H7 (cell line): ENCODE results near the gene GUSB. TPM values are rescaled to one million over a fixed set of nuclear protein-coding genes. Genes with fewer than 3 reads are reported as not detected.
A peak's percentile ranks its signal among the peaks of the same experiment; 100 is the strongest.
"Not testable (repeated sequence)": the region's sequence is repeated elsewhere in the genome, so short reads cannot be mapped to it uniquely, and the experiment has no call there.

Source experiments
- DNase-seq: peaks from one replicate; pipeline ENCODE4 v3.0.0; 2012
- H3K27me3 ChIP-seq: 2 replicates; pipeline ENCODE4 v1.6.0; 2011; ENCODE audit warnings: mild to moderate bottlenecking, low read length; ENCODE audit not compliant: control insufficient read depth, insufficient read depth
- H3K36me3 ChIP-seq: replicated peaks from 2 replicates; pipeline ENCODE4 v1.5.1; 2011; ENCODE audit warnings: low read length; ENCODE audit not compliant: control insufficient read depth, insufficient read depth
- H3K4me3 ChIP-seq: 2 replicates; pipeline ENCODE4 v1.5.1; 2011; ENCODE audit warnings: low read depth, mild to moderate bottlenecking, control low read depth, low read length, moderate library complexity; ENCODE audit not compliant: insufficient read depth
- total RNA-seq: library from RNA; depleted of rRNA; stranded (reverse); fragments of >200 nt; shearing (Covaris generic); gene quantifications from 2 replicates; pipeline ENCODE4 v1.2.3, GENCODE V29; 2014; rRNA removed

GUSB gene
- total RNA-seq: 33.1 and 37.5 TPM in 2 replicates

GRCh38 chr7:65981965-65982792, at the start of gene GUSB:
TSS of gene GUSB (minus strand) at chr7:65982213. CDS start at chr7:65982183, 30 bp downstream.
- Histone ChIP-seq H3K36me3 (peaks cover 7% of the 10 kb centered on the region), H3K27me3 (no peaks in the 10 kb centered on the region), H3K4me3 (peak within 1 kb of the TSS; percentile 89)
- peak; percentile 99 for DNase-seq

DNA sequence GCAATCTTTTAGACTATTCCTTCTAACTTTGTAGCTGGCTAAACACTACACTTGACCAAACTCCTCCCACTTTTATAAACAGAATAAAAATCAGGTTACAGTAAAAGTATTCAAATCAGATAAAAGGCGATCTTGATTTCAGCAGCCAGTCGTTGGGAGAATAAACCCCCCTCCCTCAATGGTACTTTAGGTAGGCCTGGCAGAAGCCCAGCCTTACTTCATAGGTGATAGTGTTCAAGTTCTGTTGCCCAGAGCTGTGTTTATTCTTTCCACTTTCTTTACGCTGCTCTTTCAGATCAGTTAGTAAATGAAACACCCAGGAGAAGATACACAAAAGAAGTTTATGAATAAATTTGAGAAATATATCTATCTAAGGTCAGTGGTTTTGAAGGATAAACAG, 46.3 kb upstream of the GUSB start:
- H3K27me3 ChIP-seq, DNase-seq, H3K4me3 ChIP-seq, H3K36me3 ChIP-seq: not testable (repeated sequence)

GRCh38 chr7:66016131-66016461, 34.1 kb upstream of the GUSB start:
- no peaks in the 10 kb centered on the region for H3K27me3 ChIP-seq
- H3K36me3 ChIP-seq: no peaks in the 10 kb centered on the region
- H3K4me3 ChIP-seq: no peak overlapping the region
- DNase-seq: no peak

- Histone ChIP-seq H3K36me3 (no peaks in the 10 kb centered on the region), H3K4me3 (no peak overlapping the region), H3K27me3 (no peaks in the 10 kb centered on the region)
- DNase-seq: no peak
These were observed 33.6 kb upstream of the GUSB start for GRCh38 chr7:66015440-66016130.

- peak; percentile 33 for DNase-seq
- H3K27me3 ChIP-seq: no peaks in the 10 kb centered on the region
- H3K36me3 ChIP-seq: no peaks in the 10 kb centered on the region
- H3K4me3 ChIP-seq: no peak overlapping the region
These were observed 31.9 kb upstream of the GUSB start for GRCh38 chr7:66013938-66014337.

- Histone ChIP-seq H3K4me3 (no peak overlapping the region), H3K27me3 (no peaks in the 10 kb centered on the region), H3K36me3 (no peaks in the 10 kb centered on the region)
- no peak for DNase-seq
These were observed 25.2 kb upstream of the GUSB start for GRCh38 chr7:66007232-66007631.

GRCh38 chr7:66005115-66005671, 23.2 kb upstream of the GUSB start:
- not testable (repeated sequence) for H3K27me3 ChIP-seq, H3K4me3 ChIP-seq, H3K36me3 ChIP-seq, DNase-seq

- H3K27me3 ChIP-seq, DNase-seq, H3K36me3 ChIP-seq: not testable (repeated sequence)
These were observed 18.9 kb upstream of the GUSB start for GRCh38 chr7:66000823-66001417.

DNA sequence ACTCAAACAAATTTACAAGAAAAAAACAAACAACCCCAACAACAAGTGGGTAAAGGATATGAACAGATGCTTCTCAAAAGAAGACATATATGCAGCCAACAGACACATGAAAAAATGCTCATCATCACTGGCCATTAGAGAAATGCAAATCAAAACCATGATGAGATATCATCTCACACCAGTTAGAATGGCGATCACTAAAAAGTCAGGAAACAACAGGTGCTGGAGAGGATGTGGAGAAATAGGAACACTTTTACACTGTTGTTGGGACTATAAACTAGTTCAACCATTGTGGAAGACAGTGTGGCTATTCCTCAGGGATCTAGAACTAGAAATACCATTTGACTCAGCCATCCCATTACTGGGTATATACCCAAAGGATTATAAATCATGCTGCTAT, 13.0 kb upstream of the GUSB start:
- H3K27me3 ChIP-seq, H3K36me3 ChIP-seq, DNase-seq, H3K4me3 ChIP-seq: not testable (repeated sequence)

More at GRCh38 chr7:66000823-66001417, 18.9 kb upstream of the GUSB start:
- H3K4me3 ChIP-seq: not testable (repeated sequence)

- Histone ChIP-seq H3K27me3 (no peaks in the 10 kb centered on the region), H3K36me3 (no peaks in the 10 kb centered on the region), H3K4me3 (no peak overlapping the region)
- no peak for DNase-seq
These were observed 10.5 kb upstream of the GUSB start for GRCh38 chr7:65992526-65992925.

DNA sequence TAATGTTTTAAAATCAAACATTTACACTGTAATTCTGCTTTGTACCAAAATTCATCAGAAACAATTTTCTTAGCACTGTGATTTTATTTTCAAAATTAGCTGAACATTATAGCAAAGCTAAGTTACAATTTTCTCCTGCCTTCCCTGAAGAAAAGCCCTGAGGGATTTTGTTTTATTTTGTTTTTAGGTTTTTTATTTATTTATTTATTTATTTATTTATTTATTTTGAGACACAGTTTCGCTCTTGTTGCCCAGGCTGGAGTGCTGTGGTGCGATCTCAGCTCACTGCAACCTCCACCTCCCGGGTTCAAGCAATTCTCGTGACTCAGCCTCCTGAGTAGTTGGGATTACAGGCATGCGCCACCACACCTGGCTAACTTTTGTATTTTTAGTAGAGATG, 9.8 kb upstream of the GUSB start:
- H3K36me3 ChIP-seq, H3K4me3 ChIP-seq, H3K27me3 ChIP-seq, DNase-seq: not testable (repeated sequence)

DNA sequence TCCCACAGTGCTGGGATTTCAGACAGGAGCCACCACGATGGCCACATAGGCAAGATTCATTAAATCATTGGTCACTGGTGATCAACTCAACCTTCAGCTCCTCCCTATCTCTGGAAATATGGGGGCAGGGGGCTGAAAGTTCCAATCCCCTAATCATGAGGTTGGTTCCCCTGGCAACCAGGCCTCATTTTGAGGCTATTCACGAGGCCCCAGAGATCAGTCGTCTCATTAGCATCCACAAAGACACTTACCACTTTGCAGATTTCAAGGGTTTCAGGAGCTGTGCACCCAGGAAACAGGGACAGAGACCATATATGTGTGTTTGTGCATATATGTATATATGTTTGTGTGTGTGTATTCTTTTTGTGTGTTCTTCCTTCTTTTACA, 7.7 kb upstream of the GUSB start:
- no peaks in the 10 kb centered on the region for H3K27me3 ChIP-seq
- DNase-seq: no peak
- H3K4me3 ChIP-seq: no peak overlapping the region
- H3K36me3 ChIP-seq: no peaks in the 10 kb centered on the region

DNA sequence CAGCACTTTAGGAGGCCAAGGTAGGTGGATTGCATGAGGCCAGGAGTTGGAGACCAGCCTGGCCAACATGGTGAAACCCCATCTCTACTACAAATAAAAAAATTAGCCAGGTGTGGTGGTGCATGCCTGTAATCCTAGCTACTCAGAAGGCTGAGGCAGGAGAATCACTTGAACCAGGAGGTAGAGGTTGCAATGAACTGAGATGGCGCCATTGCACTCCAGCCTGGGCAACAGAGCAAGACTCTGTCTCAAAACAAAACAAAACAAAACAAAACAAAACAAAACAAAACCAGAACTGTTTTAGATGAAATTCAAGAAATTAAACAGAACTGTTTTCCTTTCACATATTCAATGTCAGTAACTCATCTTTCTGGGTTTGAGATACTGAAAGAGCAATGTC, 6.5 kb upstream of the GUSB start:
- not testable (repeated sequence) for H3K4me3 ChIP-seq, H3K27me3 ChIP-seq, H3K36me3 ChIP-seq, DNase-seq

GRCh38 chr7:65988084-65988483, 6.1 kb upstream of the GUSB start:
- no peak for DNase-seq
- Histone ChIP-seq H3K36me3 (no peaks in the 10 kb centered on the region), H3K27me3 (no peaks in the 10 kb centered on the region), H3K4me3 (no peak overlapping the region)
